Measurements from ENCODE around the gene HTT-AS.
A peak's percentile ranks its signal among the peaks of the same experiment; 100 is the strongest.
"Not testable (repeated sequence)": the region's sequence is repeated elsewhere in the genome, so short reads cannot be mapped to it uniquely, and the experiment has no call there.

The HTT-AS gene

DNA sequence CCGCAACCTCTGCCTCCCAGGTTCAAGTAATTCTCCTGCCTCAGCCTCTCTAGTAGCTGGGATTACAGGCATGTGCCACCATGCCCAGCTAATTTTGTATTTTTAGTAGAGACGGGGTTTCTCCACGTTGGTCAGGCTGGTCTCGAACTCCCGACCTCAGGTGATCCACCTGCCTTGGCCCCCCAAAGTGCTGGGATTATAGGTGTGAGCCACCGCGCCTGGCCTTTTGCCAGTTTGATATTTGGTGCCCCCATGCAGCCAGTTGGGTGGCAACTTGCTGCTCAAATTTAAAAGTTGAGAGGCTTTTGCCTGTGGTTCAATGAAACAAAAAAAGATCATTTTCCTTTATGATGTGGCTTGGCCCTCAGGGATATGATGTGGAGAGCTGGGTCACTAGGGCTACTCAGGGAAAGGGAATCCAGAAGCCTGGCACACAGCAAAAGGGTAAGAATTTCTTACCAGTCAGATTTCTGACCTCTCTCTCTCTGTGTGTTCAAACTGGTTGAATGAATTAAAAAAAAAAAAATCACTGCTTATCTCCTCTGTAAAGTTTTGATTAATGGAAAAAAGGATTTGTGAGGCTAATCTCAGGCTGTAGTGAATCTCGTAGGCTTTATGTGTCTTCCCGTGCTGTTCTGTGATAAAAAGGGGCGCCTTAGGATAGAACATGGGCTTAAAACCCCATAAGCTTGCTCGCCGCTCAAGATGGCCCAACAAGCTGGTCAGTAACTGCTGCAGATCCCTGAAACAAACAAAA, 23.0 kb downstream of the HTT-AS start:
- not testable (repeated sequence) for DNase-seq (ENCODE audit: low spot score)

DNA sequence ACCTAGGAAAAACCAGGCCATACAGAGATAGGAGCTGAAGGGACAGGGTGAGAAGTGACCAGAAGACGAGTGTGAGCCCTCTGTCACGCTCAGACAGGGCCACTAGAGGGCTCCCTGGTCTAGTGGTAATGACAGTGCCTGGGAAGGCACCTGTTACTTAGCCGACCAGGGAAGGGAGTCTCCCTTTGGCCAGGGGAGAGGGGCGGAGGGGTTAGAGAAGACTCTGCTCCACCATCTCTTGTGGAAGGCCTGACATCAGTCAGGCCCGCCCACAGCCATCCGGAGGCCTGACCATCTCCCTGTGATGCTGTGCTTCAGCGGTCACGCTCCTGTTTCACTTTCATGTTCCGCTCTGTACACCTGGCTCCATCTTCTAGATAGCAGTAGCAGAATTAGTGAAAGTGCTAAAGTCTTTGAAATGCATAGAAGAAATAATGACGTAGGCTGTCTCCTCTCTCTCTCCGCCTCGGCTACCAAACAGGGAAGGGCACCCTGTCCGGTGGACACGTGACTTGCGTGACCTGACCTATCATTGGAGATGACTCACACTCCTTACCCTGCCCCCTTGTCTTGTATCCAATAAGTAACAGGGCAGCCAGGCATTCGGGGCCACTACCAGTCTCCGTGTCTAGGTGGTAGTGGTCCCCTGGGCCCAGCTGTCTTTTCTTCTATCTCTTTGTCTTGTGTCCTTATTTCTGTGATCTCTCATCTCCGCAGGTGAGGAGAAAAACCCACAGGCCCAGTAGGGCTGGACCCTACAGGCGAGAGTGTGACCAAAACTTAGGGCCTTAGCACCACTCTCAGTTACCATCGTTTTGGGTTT, 26.7 kb downstream of the HTT-AS start:
- peak; percentile 45 for DNase-seq (ENCODE audit: low spot score)

DNA sequence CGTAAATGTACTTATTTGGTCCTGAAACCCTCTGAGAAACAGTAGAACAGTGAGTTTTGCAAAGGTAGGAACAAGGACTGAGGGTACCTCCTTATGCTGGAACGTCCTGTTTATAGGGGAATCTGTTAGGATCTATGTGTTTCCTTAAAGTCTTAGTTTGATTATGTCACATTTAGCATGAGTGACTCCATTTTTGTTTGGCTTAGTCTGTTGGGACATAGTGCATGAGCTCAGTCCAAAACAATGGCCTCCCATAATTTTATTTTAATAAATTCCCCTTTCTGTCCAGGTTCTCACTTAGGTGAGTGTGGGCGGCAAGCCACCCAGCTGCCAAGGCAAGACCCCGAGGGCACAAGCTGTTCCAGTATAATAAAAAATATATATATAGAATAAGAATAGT, 27.7 kb downstream of the HTT-AS start:
- DNase-seq (ENCODE audit: low spot score) = no peak

- no peak for DNase-seq (ENCODE audit: low spot score)
Observed at GRCh38 chr4:3046162-3046561, 28.2 kb downstream of the HTT-AS start.

DNA sequence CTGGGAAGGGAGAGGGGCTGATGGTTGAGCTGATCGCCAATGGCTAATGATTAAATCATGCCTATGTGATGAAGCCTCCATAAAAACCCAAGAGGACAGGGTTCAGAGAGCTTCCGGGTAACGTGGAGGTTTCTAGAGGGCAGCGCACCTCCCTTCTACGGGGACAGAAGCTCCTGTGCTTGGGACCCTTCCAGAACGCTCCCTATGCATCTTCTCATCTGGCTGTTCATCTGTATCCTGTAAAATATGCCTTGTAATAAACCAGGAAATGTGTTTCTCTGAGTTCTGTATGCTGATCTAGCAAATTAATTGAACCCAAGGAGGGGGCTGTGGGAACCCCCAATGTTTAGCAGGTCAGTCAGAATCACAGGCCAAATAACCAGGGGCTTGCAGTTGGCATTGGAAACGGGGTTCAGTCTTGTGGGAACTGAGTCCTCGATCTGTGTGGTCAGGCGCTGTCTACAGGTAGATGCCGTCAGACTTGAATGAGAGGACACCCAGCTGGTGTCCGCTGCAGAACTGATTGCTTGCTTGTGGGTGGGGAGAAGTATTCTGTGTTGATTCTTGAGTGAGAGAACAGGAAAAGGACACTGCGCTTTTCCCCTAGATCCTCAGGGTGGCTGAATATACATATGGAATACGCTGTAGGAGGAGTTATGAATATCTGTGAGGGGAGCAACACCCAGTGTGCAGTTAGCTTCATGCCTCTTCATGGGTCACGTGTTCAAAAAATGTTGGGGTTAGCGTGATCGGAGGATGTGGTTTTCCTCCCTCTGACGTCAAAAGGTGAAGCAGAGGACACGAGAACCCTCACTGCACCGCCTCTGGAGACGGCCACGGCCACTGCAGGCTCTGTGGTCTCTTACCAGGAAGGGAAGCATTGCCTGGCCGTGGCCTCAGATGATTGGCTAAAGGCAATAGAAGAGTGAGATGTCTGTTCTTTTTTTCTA, 29.2 kb downstream of the HTT-AS start:
- no peak for DNase-seq (ENCODE audit: low spot score)

DNA sequence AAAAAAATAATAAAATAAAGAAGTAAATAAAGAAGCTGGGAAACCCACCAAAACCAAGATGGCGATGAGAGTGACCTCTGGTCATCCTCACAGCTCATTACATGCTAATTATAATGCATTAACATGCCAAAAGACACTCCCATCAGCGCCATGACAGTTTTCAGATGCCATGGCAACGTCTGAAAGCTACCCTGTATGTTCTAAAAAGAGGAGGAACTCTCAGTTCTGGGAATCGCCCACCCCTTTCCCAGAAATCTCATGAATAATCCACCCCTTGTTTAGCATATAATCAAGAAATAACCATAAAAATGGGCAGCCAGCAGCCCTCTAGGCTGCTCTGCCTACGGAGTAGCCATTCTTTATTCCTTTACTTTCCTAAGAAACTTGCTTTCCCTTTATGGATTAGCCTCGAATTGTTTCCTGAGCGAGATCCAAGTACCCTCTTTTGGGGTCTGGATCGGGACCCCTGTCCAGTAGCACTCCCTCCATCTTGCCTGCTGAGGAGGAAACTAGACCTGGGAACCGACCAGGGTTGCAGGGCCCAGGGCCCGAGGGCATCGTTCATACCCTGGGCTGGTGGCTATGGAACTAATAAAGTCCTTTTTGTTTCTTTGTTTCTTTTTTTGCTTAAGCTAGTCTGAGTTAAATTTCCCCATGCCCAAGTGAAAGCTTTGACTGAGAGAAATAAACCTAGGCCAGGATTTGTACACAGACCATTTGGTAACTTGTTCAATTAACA, 30.9 kb downstream of the HTT-AS start:
- DNase-seq (ENCODE audit: low spot score) = no peak

GRCh38 chr4:3042226-3042625, 32.1 kb downstream of the HTT-AS start:
- no peak for DNase-seq (ENCODE audit: low spot score)

DNA sequence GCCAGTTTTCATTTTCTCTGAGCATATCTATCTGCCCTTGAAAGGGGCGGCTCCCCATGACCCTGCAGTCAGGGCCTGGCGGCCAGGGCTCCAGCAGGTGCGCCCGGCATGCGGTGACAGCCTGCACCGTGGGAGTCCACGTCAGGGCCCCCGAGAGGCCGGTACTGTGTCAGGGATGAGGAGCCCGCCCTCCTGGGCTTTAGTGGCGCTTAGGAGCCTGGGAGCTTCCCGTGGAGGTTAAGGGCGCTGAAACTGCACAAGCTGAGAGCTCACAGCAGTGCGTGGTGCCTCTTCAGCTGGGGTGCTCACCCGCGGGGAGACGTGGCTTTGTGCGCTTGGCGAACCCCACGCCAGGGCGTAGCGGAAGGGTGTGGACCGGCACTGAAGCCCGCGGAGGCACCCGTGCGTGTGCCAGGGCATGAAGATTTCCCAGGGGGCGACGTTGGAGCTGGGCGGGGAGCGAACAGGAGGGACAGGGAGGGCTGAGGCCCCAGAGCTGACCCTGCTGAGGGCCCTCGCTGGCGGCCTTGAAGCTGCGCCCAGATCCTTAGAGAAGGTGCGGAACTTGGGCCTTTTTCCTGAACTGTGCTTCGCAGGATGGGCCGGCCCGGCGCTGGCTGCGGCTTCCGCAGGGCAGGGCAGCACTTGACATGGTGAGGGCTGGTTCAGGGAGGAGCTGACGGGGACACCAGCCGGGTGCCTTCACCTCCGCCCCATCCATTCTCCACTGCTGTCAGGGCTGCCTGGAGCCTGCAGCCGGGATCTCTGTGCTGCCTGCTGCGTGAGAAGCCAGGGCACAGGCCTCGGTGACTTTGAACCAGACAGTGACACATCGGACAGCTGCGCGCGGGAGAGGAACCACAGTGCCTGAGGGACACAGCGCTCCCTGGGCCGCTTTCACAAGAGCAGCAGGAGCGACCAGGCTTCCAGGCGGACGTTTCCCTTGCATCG, 32.9 kb downstream of the HTT-AS start:
- DNase-seq (ENCODE audit: low spot score) = peak; percentile 50

- no peak for DNase-seq (ENCODE audit: low spot score)
Observed at GRCh38 chr4:3040452-3041191, 33.7 kb downstream of the HTT-AS start.

- no peak for DNase-seq (ENCODE audit: low spot score)
Observed at GRCh38 chr4:3039706-3040366, 34.5 kb downstream of the HTT-AS start.

DNA sequence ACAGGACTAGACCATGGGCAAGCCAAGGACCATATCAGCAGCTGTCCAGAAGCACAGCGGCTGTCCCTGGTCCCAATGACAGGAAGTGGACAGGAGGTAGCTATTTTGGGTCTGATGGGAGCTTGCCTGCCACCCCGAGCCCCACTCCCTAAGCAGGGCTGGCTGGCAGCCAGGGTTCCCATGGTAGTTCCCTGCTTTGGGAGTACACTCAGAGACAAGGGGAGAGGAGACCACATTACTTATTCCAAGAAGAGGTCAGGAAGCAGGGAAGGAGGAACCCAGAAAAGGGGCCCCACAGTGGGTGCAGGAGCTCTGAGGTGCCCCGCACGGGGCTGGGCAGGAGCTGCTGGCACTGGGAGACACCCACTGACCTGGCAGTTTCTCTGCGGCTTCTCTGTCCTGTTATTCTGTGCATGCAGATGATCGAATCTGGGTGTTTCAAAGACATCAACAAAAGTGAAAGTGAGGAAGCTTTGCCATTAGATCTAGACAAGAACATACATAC, 36.3 kb downstream of the HTT-AS start:
- no peak for DNase-seq (ENCODE audit: low spot score)

- no peak for DNase-seq (ENCODE audit: low spot score)
Observed at GRCh38 chr4:3036131-3036952, 38.0 kb downstream of the HTT-AS start.

DNA sequence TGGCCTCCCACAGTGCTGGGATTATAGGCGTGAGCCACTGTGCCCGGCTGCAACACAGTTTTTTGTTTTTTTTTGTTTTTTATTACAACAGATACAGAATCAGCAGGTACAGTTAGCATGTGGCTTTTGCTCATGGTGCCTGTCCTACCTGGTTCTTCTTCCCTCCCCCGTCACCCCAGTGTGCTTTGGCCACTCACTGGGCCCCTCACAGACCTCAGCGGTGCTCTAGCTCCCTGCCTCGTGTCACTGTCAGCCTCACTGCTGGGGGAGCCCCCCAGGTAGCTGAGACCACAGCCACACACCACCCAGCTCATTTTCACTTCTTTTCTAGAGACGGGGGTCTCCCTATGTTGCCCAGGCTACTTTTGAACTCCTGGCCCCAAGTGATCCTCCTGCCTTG, 38.7 kb downstream of the HTT-AS start:
- no peak for DNase-seq (ENCODE audit: low spot score)

DNA sequence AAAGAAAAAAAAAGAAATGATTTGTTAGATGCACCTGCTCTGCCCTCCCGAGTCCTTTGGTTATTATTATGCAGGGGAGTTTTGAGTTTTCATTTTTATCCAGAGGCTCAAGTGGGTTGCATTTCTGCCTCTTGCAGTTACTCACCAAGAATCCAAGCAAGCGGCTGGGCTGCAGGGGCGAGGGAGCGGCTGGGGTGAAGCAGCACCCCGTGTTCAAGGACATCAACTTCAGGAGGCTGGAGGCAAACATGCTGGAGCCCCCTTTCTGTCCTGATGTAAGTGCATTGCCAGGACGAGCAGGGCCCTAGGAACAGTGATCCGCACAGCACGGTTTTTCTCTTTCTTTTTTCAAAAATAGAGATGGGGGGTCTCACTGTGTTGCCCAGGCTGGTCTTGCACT, 39.1 kb downstream of the HTT-AS start:
- DNase-seq (ENCODE audit: low spot score) = no peak

DNA sequence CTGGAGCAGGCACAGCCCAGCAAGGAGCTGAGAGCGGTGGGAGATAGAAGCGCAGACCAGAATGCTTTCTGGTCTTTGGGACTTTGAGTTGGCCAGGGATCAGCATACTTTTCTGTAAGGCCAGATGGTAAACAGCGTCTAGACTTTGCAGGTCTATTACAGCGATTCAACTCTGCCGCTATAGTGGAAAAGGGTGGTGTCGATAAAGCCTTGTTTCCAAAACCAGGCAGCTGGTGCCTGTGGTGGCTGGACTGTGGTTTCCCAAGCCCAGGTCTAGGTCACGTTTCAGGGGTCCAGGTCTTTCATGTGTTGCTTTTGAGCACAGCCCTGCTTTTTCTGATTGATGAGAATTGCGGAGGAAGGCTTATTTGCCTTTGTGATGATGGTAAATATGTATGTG, 40.1 kb downstream of the HTT-AS start:
- no peak for DNase-seq (ENCODE audit: low spot score)

DNA sequence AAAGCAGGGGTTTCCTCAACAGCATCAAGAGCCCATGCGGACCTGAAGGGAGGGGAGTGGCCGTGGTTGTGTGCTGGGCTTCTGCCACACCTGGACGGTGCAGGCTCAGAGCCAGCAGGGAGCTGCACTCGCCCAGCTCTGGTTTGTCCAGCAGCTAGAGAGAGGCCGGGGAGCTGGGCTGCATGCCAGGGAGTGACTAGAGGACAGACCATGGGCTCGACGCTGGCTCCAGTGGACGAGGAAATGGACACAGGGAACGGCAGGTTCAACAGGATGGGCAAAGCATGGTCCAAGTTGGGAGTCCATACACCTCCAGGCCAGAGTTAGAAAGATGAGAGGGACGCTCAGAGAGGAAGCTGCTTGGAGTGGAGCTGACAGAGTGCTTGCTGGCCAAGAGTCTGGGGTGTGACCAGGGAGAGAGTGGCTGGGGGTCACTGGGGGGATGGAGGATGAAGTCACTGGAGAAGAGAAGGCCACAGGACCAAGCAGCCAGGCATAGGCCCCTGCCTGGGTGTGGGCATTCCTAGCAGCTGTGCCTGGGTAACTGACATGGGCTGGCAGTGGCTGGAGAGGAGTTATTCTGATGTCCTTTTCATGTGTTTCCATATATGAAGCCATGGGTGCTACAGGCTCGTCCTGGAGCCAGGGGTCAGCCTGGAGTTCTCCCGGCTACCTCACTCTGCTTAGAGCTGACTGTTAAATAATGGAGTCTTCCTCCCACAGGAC, 42.8 kb downstream of the HTT-AS start:
- no peak for DNase-seq (ENCODE audit: low spot score)

Measured in kidney capillary endothelial cell (primary cell).